GM23338 (cell line): ENCODE measurements around the gene KRT37. TPM values are rescaled to one million over a fixed set of nuclear protein-coding genes. Genes with fewer than 3 reads are reported as not detected.

Source experiments
- ATAC-seq: fragments of 200-7000 bp; cut with Tn5 transposase; 3 replicates; pipeline ENCODE4 v1.9.1; 2020
- DNase-seq: peaks from one replicate; pipeline ENCODE4 v3.0.0-alpha.2; 2015; ENCODE audit warnings: low spot score
- H2AFZ ChIP-seq: fragments of 200-600 bp; sonication (generic); 2 replicates; pipeline ENCODE4 v1.8.0; 2016; ENCODE audit warnings: antibody characterized with exemption, mild to moderate bottlenecking, moderate library complexity
- H3F3A ChIP-seq: fragments of 200-600 bp; sonication (generic); replicated peaks from 2 replicates; pipeline ENCODE4 v1.8.0; 2017; ENCODE audit warnings: antibody characterized with exemption, mixed run types, low read depth
- H3K27ac ChIP-seq: fragments of 200-600 bp; sonication (generic); 2 replicates; pipeline ENCODE4 v1.6.1; 2016; ENCODE audit warnings: low read depth
- H3K27me3 ChIP-seq: fragments of 200-600 bp; sonication (generic); 2 replicates; pipeline ENCODE4 v1.8.0; 2016; ENCODE audit warnings: mild to moderate bottlenecking, mixed run types, moderate library complexity; ENCODE audit not compliant: insufficient read depth
- H3K36me3 ChIP-seq: fragments of 200-600 bp; sonication (generic); 2 replicates; pipeline ENCODE4 v1.8.0; 2016; ENCODE audit warnings: mild to moderate bottlenecking; ENCODE audit not compliant: insufficient read depth
- H3K4me1 ChIP-seq: fragments of 200-600 bp; sonication (generic); 2 replicates; pipeline ENCODE4 v1.8.0; 2016; ENCODE audit warnings: mild to moderate bottlenecking, moderate library complexity; ENCODE audit not compliant: insufficient read depth
- H3K4me2 ChIP-seq: fragments of 200-600 bp; sonication (generic); 2 replicates; pipeline ENCODE4 v1.7.1; 2017; ENCODE audit warnings: mixed run types
- H3K4me3 ChIP-seq: fragments of 200-600 bp; sonication (generic); 2 replicates; pipeline ENCODE4 v1.6.1; 2016; ENCODE audit warnings: mixed run types
- H3K79me2 ChIP-seq: fragments of 200-600 bp; sonication (generic); replicated peaks from 2 replicates; pipeline ENCODE4 v1.8.0; 2017; ENCODE audit warnings: mild to moderate bottlenecking; ENCODE audit not compliant: insufficient read depth
- H3K9me2 ChIP-seq: fragments of 200-600 bp; sonication (generic); 2 replicates; pipeline ENCODE4 v1.8.0; 2017; ENCODE audit not compliant: insufficient read depth
- H4K20me1 ChIP-seq: fragments of 200-600 bp; sonication (generic); replicated peaks from 2 replicates; pipeline ENCODE4 v1.8.0; 2017; ENCODE audit warnings: mild to moderate bottlenecking; ENCODE audit not compliant: insufficient read depth
- H3K27ac Mint-ChIP-seq: 2 replicates; pipeline ENCODE4 v1.8.0; 2020; ENCODE audit warnings: inconsistent platforms, mild to moderate bottlenecking, moderate library complexity, mixed read lengths
- H3K27me3 Mint-ChIP-seq: 3 replicates; pipeline ENCODE4 v1.8.0; 2022; ENCODE audit warnings: low read depth, mild to moderate bottlenecking, moderate library complexity, mixed read lengths, inconsistent platforms; ENCODE audit not compliant: insufficient read depth, poor library complexity
- H3K36me3 Mint-ChIP-seq: 3 replicates; pipeline ENCODE4 v1.8.0; 2021; ENCODE audit warnings: low read depth, mild to moderate bottlenecking, inconsistent platforms, moderate library complexity, mixed read lengths
- H3K4me1 Mint-ChIP-seq: 3 replicates; pipeline ENCODE4 v1.8.0; 2020; ENCODE audit warnings: mild to moderate bottlenecking, inconsistent platforms, mixed read lengths
- H3K4me3 Mint-ChIP-seq: 3 replicates; pipeline ENCODE4 v1.8.0; 2021; ENCODE audit warnings: moderate library complexity, mild to moderate bottlenecking, inconsistent platforms, mixed read lengths
- H3K9me3 Mint-ChIP-seq: 3 replicates; pipeline ENCODE4 v1.8.0; 2020; ENCODE audit warnings: moderate library complexity, mild to moderate bottlenecking, inconsistent platforms, mixed read lengths
- CREB1 ChIP-seq: fragments of 250-450 bp; sonication (Bioruptor Pico); IDR thresholded peaks from 2 replicates; pipeline ENCODE4 v1.5.0; 2020; ENCODE audit warnings: low read depth, mild to moderate bottlenecking, moderate library complexity
- EZH2 ChIP-seq: fragments of 200-600 bp; sonication (generic); IDR thresholded peaks from one replicate; pipeline ENCODE4 v1.8.0; 2017; ENCODE audit warnings: antibody characterized with exemption, mild to moderate bottlenecking, low read depth; ENCODE audit not compliant: unreplicated experiment
- EZH2phosphoT487 ChIP-seq: fragments of 200-600 bp; sonication (generic); IDR thresholded peaks from one replicate; pipeline ENCODE4 v1.8.1; 2018; ENCODE audit warnings: antibody characterized with exemption; ENCODE audit not compliant: unreplicated experiment
- JUNB ChIP-seq: IDR thresholded peaks from one replicate; pipeline ENCODE4 v1.6.1; 2016; ENCODE audit warnings: antibody characterized with exemption; ENCODE audit not compliant: unreplicated experiment
- NANOG ChIP-seq: IDR thresholded peaks from 2 replicates; pipeline ENCODE4 v1.6.1; 2016; ENCODE audit warnings: antibody characterized with exemption, borderline replicate concordance
- POLR2AphosphoS5 ChIP-seq: IDR thresholded peaks from 2 replicates; pipeline ENCODE4 v1.6.1; 2016; ENCODE audit warnings: antibody characterized with exemption, low read depth
- STAT1 ChIP-seq: IDR thresholded peaks from one replicate; pipeline ENCODE4 v1.6.1; 2016; ENCODE audit warnings: antibody characterized with exemption; ENCODE audit not compliant: unreplicated experiment
- ZNF114 ChIP-seq: fragments of 250-450 bp; sonication (Bioruptor Pico); IDR thresholded peaks from 2 replicates; pipeline ENCODE4 v1.5.0; 2020; ENCODE audit warnings: mild to moderate bottlenecking, moderate library complexity
- ZNF331 ChIP-seq: fragments of 250-450 bp; sonication (Bioruptor Pico); IDR thresholded peaks from 2 replicates; pipeline ENCODE4 v1.5.0; 2020; ENCODE audit warnings: low read depth, mild to moderate bottlenecking, moderate library complexity
- polyA plus RNA-seq: library from polyadenylated mRNA; unstranded; fragments of >200 nt; fragmentation: Nextera tagmentation; extraction: Ambion mirVana; gene quantifications from 2 replicates; pipeline ENCODE4 v1.2.1, GENCODE V29; 2016
- total RNA-seq: library from RNA; depleted of rRNA; stranded (reverse); fragments of >200 nt; shearing (Covaris generic); gene quantifications from 2 replicates; pipeline ENCODE4 v1.2.3, GENCODE V29; 2014
- TF ChIP-seq, protein P1 (sequence below): IDR thresholded peaks from 2 replicates; pipeline ENCODE4 v1.6.1; 2016; ENCODE audit warnings: antibody characterized with exemption
- TF ChIP-seq, protein P2 (sequence below): fragments of 250-450 bp; sonication (Bioruptor Pico); IDR thresholded peaks from 2 replicates; pipeline ENCODE4 v1.5.0; 2020; ENCODE audit warnings: mild to moderate bottlenecking, moderate library complexity
- TF ChIP-seq, protein P3 (sequence below): IDR thresholded peaks from one replicate; pipeline ENCODE4 v1.6.1; 2018; ENCODE audit warnings: antibody characterized with exemption; ENCODE audit not compliant: unreplicated experiment
- TF ChIP-seq, protein P4 (sequence below), 2 experiments: fragments of 200-600 bp in 1 of 2; sonication (generic) in 1 of 2; conservative IDR thresholded peaks; 2 replicates each; pipeline versions ENCODE4 v1.5.1 to v1.6.1; 2016 to 2017; ENCODE audit warnings: antibody characterized with exemption in 2 of 2, low read depth in 2 of 2, mild to moderate bottlenecking in 2 of 2, moderate library complexity in 1 of 2

KRT37 gene
- total and polyA plus RNA-seq, 2 experiments from 2014 or later = not detected

DNA sequence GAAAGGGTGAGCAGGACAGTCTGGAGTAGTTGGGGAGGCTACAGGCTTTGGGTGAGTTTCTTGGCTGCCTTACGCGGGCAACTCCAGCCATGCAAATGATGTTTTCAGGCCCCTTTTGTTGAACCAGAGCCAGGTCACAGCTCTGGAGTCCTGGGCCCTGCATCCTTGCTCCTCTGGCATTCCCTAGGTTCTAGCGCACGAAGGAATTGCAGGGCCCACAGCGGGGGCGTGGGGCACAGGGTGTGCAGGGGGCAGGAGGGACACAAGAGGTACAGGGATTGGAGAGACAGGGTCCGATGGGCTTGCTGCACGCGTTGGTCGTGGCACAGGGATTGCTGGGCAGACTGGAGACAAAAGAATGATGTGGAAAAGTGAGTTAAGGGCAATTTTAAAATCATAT, 30.6 kb downstream of the KRT37 start:
- no peaks in the 10 kb centered on the region for H3K4me1 ChIP-seq
- H2AFZ ChIP-seq = no peak overlapping the region
- H3K36me3 Mint-ChIP-seq = no peaks in the 10 kb centered on the region
- no peaks in the 10 kb centered on the region for H3K79me2 ChIP-seq
- no peak overlapping the region for H3K4me3 ChIP-seq
- no peak overlapping the region for H3K4me3 Mint-ChIP-seq
- no peaks in the 10 kb centered on the region for H3F3A ChIP-seq
- no peaks in the 10 kb centered on the region for H3K36me3 ChIP-seq
- no peak for ATAC-seq
- peaks cover 7% of the 10 kb centered on the region for H3K9me2 ChIP-seq
- no peak for DNase-seq
- TF ChIP-seq, protein P1, sequence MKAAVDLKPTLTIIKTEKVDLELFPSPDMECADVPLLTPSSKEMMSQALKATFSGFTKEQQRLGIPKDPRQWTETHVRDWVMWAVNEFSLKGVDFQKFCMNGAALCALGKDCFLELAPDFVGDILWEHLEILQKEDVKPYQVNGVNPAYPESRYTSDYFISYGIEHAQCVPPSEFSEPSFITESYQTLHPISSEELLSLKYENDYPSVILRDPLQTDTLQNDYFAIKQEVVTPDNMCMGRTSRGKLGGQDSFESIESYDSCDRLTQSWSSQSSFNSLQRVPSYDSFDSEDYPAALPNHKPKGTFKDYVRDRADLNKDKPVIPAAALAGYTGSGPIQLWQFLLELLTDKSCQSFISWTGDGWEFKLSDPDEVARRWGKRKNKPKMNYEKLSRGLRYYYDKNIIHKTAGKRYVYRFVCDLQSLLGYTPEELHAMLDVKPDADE = no peak
- TF ChIP-seq, protein P2, sequence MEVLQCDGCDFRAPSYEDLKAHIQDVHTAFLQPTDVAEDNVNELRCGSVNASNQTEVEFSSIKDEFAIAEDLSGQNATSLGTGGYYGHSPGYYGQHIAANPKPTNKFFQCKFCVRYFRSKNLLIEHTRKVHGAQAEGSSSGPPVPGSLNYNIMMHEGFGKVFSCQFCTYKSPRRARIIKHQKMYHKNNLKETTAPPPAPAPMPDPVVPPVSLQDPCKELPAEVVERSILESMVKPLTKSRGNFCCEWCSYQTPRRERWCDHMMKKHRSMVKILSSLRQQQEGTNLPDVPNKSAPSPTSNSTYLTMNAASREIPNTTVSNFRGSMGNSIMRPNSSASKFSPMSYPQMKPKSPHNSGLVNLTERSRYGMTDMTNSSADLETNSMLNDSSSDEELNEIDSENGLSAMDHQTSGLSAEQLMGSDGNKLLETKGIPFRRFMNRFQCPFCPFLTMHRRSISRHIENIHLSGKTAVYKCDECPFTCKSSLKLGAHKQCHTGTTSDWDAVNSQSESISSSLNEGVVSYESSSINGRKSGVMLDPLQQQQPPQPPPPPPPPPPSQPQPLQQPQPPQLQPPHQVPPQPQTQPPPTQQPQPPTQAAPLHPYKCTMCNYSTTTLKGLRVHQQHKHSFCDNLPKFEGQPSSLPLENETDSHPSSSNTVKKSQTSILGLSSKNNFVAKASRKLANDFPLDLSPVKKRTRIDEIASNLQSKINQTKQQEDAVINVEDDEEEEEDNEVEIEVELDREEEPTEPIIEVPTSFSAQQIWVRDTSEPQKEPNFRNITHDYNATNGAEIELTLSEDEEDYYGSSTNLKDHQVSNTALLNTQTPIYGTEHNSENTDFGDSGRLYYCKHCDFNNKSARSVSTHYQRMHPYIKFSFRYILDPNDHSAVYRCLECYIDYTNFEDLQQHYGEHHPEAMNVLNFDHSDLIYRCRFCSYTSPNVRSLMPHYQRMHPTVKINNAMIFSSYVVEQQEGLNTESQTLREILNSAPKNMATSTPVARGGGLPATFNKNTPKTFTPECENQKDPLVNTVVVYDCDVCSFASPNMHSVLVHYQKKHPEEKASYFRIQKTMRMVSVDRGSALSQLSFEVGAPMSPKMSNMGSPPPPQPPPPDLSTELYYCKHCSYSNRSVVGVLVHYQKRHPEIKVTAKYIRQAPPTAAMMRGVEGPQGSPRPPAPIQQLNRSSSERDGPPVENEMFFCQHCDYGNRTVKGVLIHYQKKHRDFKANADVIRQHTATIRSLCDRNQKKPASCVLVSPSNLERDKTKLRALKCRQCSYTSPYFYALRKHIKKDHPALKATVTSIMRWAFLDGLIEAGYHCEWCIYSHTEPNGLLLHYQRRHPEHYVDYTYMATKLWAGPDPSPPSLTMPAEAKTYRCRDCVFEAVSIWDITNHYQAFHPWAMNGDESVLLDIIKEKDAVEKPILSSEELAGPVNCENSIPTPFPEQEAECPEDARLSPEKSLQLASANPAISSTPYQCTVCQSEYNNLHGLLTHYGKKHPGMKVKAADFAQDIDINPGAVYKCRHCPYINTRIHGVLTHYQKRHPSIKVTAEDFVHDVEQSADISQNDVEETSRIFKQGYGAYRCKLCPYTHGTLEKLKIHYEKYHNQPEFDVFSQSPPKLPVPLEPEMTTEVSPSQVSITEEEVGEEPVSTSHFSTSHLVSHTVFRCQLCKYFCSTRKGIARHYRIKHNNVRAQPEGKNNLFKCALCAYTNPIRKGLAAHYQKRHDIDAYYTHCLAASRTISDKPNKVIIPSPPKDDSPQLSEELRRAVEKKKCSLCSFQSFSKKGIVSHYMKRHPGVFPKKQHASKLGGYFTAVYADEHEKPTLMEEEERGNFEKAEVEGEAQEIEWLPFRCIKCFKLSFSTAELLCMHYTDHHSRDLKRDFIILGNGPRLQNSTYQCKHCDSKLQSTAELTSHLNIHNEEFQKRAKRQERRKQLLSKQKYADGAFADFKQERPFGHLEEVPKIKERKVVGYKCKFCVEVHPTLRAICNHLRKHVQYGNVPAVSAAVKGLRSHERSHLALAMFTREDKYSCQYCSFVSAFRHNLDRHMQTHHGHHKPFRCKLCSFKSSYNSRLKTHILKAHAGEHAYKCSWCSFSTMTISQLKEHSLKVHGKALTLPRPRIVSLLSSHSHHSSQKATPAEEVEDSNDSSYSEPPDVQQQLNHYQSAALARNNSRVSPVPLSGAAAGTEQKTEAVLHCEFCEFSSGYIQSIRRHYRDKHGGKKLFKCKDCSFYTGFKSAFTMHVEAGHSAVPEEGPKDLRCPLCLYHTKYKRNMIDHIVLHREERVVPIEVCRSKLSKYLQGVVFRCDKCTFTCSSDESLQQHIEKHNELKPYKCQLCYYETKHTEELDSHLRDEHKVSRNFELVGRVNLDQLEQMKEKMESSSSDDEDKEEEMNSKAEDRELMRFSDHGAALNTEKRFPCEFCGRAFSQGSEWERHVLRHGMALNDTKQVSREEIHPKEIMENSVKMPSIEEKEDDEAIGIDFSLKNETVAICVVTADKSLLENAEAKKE = no peak
- TF ChIP-seq EZH2phosphoT487 (no peak), JUNB (no peak), EZH2 (no peak), STAT1 (no peak), CREB1 (CRISPR knock-in tag) (no peak), POLR2AphosphoS5 (no peak), ZNF114 (CRISPR knock-in tag) (no peak), ZNF331 (CRISPR knock-in tag) (no peak), NANOG (no peak)
- TF ChIP-seq, protein P3, sequence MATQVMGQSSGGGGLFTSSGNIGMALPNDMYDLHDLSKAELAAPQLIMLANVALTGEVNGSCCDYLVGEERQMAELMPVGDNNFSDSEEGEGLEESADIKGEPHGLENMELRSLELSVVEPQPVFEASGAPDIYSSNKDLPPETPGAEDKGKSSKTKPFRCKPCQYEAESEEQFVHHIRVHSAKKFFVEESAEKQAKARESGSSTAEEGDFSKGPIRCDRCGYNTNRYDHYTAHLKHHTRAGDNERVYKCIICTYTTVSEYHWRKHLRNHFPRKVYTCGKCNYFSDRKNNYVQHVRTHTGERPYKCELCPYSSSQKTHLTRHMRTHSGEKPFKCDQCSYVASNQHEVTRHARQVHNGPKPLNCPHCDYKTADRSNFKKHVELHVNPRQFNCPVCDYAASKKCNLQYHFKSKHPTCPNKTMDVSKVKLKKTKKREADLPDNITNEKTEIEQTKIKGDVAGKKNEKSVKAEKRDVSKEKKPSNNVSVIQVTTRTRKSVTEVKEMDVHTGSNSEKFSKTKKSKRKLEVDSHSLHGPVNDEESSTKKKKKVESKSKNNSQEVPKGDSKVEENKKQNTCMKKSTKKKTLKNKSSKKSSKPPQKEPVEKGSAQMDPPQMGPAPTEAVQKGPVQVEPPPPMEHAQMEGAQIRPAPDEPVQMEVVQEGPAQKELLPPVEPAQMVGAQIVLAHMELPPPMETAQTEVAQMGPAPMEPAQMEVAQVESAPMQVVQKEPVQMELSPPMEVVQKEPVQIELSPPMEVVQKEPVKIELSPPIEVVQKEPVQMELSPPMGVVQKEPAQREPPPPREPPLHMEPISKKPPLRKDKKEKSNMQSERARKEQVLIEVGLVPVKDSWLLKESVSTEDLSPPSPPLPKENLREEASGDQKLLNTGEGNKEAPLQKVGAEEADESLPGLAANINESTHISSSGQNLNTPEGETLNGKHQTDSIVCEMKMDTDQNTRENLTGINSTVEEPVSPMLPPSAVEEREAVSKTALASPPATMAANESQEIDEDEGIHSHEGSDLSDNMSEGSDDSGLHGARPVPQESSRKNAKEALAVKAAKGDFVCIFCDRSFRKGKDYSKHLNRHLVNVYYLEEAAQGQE = no peak
- TF ChIP-seq, protein P4, sequence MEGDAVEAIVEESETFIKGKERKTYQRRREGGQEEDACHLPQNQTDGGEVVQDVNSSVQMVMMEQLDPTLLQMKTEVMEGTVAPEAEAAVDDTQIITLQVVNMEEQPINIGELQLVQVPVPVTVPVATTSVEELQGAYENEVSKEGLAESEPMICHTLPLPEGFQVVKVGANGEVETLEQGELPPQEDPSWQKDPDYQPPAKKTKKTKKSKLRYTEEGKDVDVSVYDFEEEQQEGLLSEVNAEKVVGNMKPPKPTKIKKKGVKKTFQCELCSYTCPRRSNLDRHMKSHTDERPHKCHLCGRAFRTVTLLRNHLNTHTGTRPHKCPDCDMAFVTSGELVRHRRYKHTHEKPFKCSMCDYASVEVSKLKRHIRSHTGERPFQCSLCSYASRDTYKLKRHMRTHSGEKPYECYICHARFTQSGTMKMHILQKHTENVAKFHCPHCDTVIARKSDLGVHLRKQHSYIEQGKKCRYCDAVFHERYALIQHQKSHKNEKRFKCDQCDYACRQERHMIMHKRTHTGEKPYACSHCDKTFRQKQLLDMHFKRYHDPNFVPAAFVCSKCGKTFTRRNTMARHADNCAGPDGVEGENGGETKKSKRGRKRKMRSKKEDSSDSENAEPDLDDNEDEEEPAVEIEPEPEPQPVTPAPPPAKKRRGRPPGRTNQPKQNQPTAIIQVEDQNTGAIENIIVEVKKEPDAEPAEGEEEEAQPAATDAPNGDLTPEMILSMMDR (conservative IDR thresholded peaks at IDR 0.05; ENCODE audit: low read depth in 2 of 2) = no peak
- no peaks in the 10 kb centered on the region for H4K20me1 ChIP-seq
- no peak overlapping the region for H3K4me2 ChIP-seq
- H3K27ac Mint-ChIP-seq = no peak overlapping the region
- no peaks in the 10 kb centered on the region for H3K27me3 ChIP-seq
- no peaks in the 10 kb centered on the region for H3K27me3 Mint-ChIP-seq
- no peaks in the 10 kb centered on the region for H3K9me3 Mint-ChIP-seq
- H3K27ac ChIP-seq = no peak overlapping the region
- no peaks in the 10 kb centered on the region for H3K4me1 Mint-ChIP-seq
